HepG2 (cell line): ENCODE measurements around the gene TP73. TPM values are rescaled to one million over a fixed set of nuclear protein-coding genes. Genes with fewer than 3 reads are reported as not detected.
A peak's percentile ranks its signal among the peaks of the same experiment; 100 is the strongest.

Experiments
- ATAC-seq: fragments of 200-7000 bp; cut with Tn5 transposase; 3 replicates; pipeline ENCODE4 v1.9.1; 2020; ENCODE audit warnings: mild to moderate bottlenecking, moderate library complexity
- BruUV-seq: library from RNA; stranded (reverse); fragments of 400-500 nt; replicated peaks from 2 replicates; lab custom pipeline; 2021; lab: Mats Ljungman, UMichigan
- CTCF ChIA-PET: fragments of 300-600 bp; formaldehyde crosslinking; extraction: SDS; loops from one replicate; lab custom pipeline; 2021; ENCODE audit warnings: low total read pairs, inconsistent platforms, low intra/inter-chr PET ratio; lab: Yijun Ruan, JAX
- POLR2A ChIA-PET: fragments of 350-600 bp; sonication (Branson Sonifier 250); formaldehyde crosslinking; loops from one replicate; lab custom pipeline; 2020; ENCODE audit warnings: antibody characterized with exemption, inconsistent platforms; lab: Yijun Ruan, JAX
- DNase-seq: peaks from one replicate; pipeline ENCODE4 v3.0.0-alpha.2; 2015; ENCODE audit warnings: low spot score
- FAIRE-seq: peaks from 3 replicates; lab custom pipeline; 2011; peaks lifted over from hg19 to GRCh38; lab: Jason Lieb, UNC
- H2AFZ ChIP-seq: one replicate; pipeline ENCODE4 v1.6.1; 2011; ENCODE audit warnings: low read length, inconsistent platforms
- H3K27ac ChIP-seq: fragments of 300-600 bp; 3 replicates; pipeline ENCODE4 v1.8.0; 2011; ENCODE audit warnings: mixed run types, mild to moderate bottlenecking, mixed read lengths, low read length, inconsistent platforms; ENCODE audit not compliant: insufficient read depth; ENCODE audit errors: extremely low read length
- H3K27me3 ChIP-seq, 2 experiments: fragments of 200-600 bp in 1 of 2; 2 replicates in 1 of 2; 3 replicates in 1 of 2; pipeline versions ENCODE4 v1.6.0 to v1.8.0; 2011; ENCODE audit warnings: low read length in 2 of 2, mild to moderate bottlenecking in 2 of 2, moderate library complexity in 2 of 2, inconsistent platforms in 1 of 2; ENCODE audit not compliant: insufficient read depth in 2 of 2, control insufficient read depth in 1 of 2
- H3K36me3 ChIP-seq, 2 experiments: fragments of 200-600 bp in 1 of 2; replicated peaks in 1 of 2; 2 replicates in 1 of 2; 3 replicates in 1 of 2; pipeline versions ENCODE4 v1.5.1 to v1.8.0; 2011; ENCODE audit warnings: low read length in 2 of 2, inconsistent platforms in 1 of 2; ENCODE audit not compliant: insufficient read depth in 2 of 2, control insufficient read depth in 1 of 2
- H3K4me1 ChIP-seq: 2 replicates; pipeline ENCODE4 v1.5.1; 2012; ENCODE audit warnings: low read length, inconsistent platforms; ENCODE audit not compliant: insufficient read depth
- H3K4me2 ChIP-seq: 2 replicates; pipeline ENCODE4 v1.6.0; 2011; ENCODE audit warnings: low read depth, low read length, inconsistent platforms
- H3K4me3 ChIP-seq, 3 experiments: fragments of 200-600 bp in 1 of 3; sonication (generic), shearing (Covaris generic) in 1 of 3; replicated peaks in 1 of 3; 2 replicates each; pipeline ENCODE4 v1.5.1; 2011 to 2016; ENCODE audit warnings: low read length in 3 of 3, inconsistent platforms in 2 of 3, low read depth in 2 of 3, mild to moderate bottlenecking in 2 of 3, control low read depth in 1 of 3, mixed read lengths in 1 of 3; ENCODE audit not compliant: insufficient read depth in 1 of 3
- H3K79me2 ChIP-seq: one replicate; pipeline ENCODE4 v1.6.1; 2011; ENCODE audit warnings: low read length, inconsistent platforms; ENCODE audit not compliant: insufficient read depth
- H3K9ac ChIP-seq: 2 replicates; pipeline ENCODE4 v1.6.0; 2011; ENCODE audit warnings: mild to moderate bottlenecking, low read depth, low read length, inconsistent platforms; ENCODE audit not compliant: insufficient read depth
- H3K9me3 ChIP-seq: 2 replicates; pipeline ENCODE4 v1.5.1; 2012; ENCODE audit warnings: mild to moderate bottlenecking, low read length
- H4K20me1 ChIP-seq: 2 replicates; pipeline ENCODE4 v1.6.0; 2011; ENCODE audit warnings: inconsistent platforms, mild to moderate bottlenecking, low read length, moderate library complexity; ENCODE audit not compliant: insufficient read depth
- ELF4 ChIP-seq: sonication (generic); formaldehyde crosslinking; IDR thresholded peaks from 2 replicates; pipeline ENCODE4 v1.5.0; 2020; ENCODE audit warnings: missing genetic modification reagents, mild to moderate bottlenecking, moderate library complexity, borderline replicate concordance
- FOXK2 ChIP-seq: fragments of 450-650 bp; IDR thresholded peaks from 2 replicates; pipeline ENCODE4 v1.6.1; 2016
- MAFK ChIP-seq, 2 experiments: IDR thresholded peaks in 1 of 2; conservative IDR thresholded peaks in 1 of 2; 2 replicates each; pipeline ENCODE4 v1.6.1; 2011; ENCODE audit warnings: improper control_type of control experiment in 2 of 2, low read length in 2 of 2
- POLR2G ChIP-seq: fragments of 200-400 bp; formaldehyde crosslinking; IDR thresholded peaks from 2 replicates; pipeline ENCODE4 v1.6.1; 2018; ENCODE audit warnings: mild to moderate bottlenecking, low read depth, low read length, moderate library complexity
- TBX3 ChIP-seq: fragments of 450-650 bp; IDR thresholded peaks from 2 replicates; pipeline ENCODE4 v1.6.1; 2017; ENCODE audit warnings: antibody characterized with exemption, mild to moderate bottlenecking, inconsistent platforms, borderline replicate concordance
- ZBTB20 ChIP-seq: sonication (generic); formaldehyde crosslinking; IDR thresholded peaks from 2 replicates; pipeline ENCODE4 v1.8.1; 2023; ENCODE audit warnings: missing genetic modification reagents, low read depth, mild to moderate bottlenecking, borderline replicate concordance
- ZNF460 ChIP-seq: sonication (generic); formaldehyde crosslinking; IDR thresholded peaks from 2 replicates; pipeline ENCODE4 v1.5.1; 2020; ENCODE audit warnings: missing genetic modification reagents, mild to moderate bottlenecking, borderline replicate concordance
- ZNF775 ChIP-seq: sonication (generic); formaldehyde crosslinking; IDR thresholded peaks from 2 replicates; pipeline ENCODE4 v1.4.0; 2020; ENCODE audit warnings: missing genetic modification reagents, mild to moderate bottlenecking, moderate library complexity, borderline replicate concordance
- WGBS: methylation state at CpG from one replicate; pipeline ENCODE4 v1.1.6; 2017; ENCODE audit warnings: low lambda C conversion rate; 5-methylcytosine and 5-hydroxymethylcytosine counted together
- in situ Hi-C: cut with HindIII; loops from 2 replicates; pipeline ENCODE4 v1.10.0; 2017; ENCODE audit warnings: low pct_unique_long_range_greater_than_20kb; ENCODE audit not compliant: extremely low pct_ligation_motif_present
- intact Hi-C: fragments of 100-400 bp; cut with micrococcal nuclease; formaldehyde crosslinking; loops from one replicate; pipeline ENCODE4 v1.10.0; 2022; ENCODE audit not compliant: unreplicated experiment
- polyA plus RNA-seq, 8 experiments: library from polyadenylated mRNA; depleted of rRNA in 3 of 8; stranded (reverse) in 7 of 8; unstranded in 1 of 8; fragments of >200 nt; fragmentation: Illumina TruSeq in 4 of 8; extraction: Trizol in 4 of 8; gene quantifications; 2 replicates each; pipeline versions ENCODE4 v1.2.1 to v1.2.3, GENCODE V29; 2011 to 2016; ENCODE audit warnings: low read depth in 4 of 8, missing spikeins in 1 of 8, mixed read lengths in 1 of 8; ENCODE audit not compliant: insufficient read depth in 1 of 8
- total RNA-seq, 5 experiments: library from RNA; depleted of rRNA; stranded (reverse); fragments of >200 nt; fragmentation: Illumina TruSeq; extraction: Trizol; gene quantifications; 2 replicates each; pipeline ENCODE4 v1.2.3, GENCODE V29; 2016; ENCODE audit warnings: low read depth in 1 of 5
- TF ChIP-seq, protein P1 (sequence below): IDR thresholded peaks from 2 replicates; pipeline ENCODE4 v1.6.1; 2012; ENCODE audit warnings: low read length, improper control_type of control experiment
- TF ChIP-seq, protein P2 (sequence below): sonication (generic); formaldehyde crosslinking; IDR thresholded peaks from 2 replicates; pipeline ENCODE4 v1.4.0; 2020; ENCODE audit warnings: mild to moderate bottlenecking, low read depth, missing genetic modification reagents
- TF ChIP-seq, protein P3 (sequence below): sonication (generic); formaldehyde crosslinking; IDR thresholded peaks from 2 replicates; pipeline ENCODE4 v1.5.0; 2020; ENCODE audit warnings: mild to moderate bottlenecking, missing genetic modification reagents
- TF ChIP-seq, protein P4 (sequence below): sonication (generic); formaldehyde crosslinking; IDR thresholded peaks from 2 replicates; pipeline ENCODE4 v1.4.0; 2020; ENCODE audit warnings: missing genetic modification reagents, borderline replicate concordance

Gene TP73
- total and polyA plus RNA-seq, 2 of the 13 experiments (the other 11 are each of a cell fraction or from before 2014, with no cell fraction given) = 0.49 to 1.1 TPM

DNA sequence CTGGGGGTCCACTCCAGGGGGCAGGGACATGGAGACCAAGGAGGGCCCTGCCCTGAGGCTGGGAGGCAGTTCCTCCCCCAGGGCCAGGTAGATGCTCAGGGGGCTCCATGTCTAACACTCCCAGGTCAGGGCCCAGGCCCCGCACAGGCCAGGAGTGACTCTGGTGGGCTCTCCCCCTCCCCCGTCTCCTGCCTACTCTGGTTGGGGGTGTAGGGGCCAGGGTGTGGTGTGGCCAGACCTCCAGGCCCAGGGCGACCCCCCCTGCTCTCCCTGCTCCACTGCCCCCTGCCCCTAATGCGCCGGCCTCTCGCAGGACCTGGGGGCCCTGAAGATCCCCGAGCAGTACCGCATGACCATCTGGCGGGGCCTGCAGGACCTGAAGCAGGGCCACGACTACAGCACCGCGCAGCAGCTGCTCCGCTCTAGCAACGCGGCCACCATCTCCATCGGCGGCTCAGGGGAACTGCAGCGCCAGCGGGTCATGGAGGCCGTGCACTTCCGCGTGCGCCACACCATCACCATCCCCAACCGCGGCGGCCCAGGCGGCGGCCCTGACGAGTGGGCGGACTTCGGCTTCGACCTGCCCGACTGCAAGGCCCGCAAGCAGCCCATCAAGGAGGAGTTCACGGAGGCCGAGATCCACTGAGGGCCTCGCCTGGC, 80.2 kb downstream of the TP73 start:
- in situ Hi-C loops = no loop called here
- WGBS = 99% methylated on average over 14 of the region's 37 CpGs
- CTCF ChIA-PET = no interaction called here
- H3K4me3 ChIP-seq = peak overlapping the region in 1 of 3 experiments; percentile 43; a peak in 1 of 6 replicates
- no peaks in the 10 kb centered on the region for H3K79me2 ChIP-seq
- POLR2A ChIA-PET = interaction anchor here (0.9 kb wide), 1 partner anchor 39 kb away, joined by 3 read pairs; no protein-coding TSS in a partner anchor
- peak overlapping the region; percentile 69 for H3K27ac ChIP-seq
- intact Hi-C loops = no loop called here
- H3K27me3 ChIP-seq = no peaks in the 10 kb centered on the region
- peaks cover 3 to 18% of the 10 kb centered on the region in 2 experiments; a peak in 4 of 5 replicates for H3K36me3 ChIP-seq
- H2AFZ ChIP-seq = no peak overlapping the region
- peaks cover 35% of the 10 kb centered on the region for H3K4me1 ChIP-seq
- H4K20me1 ChIP-seq = no peaks in the 10 kb centered on the region
- H3K4me2 ChIP-seq = peak overlapping the region; percentile 26; the same call in 1 of the 2 replicates
- BruUV-seq = no TSS peak
- no peaks in the 10 kb centered on the region for H3K9me3 ChIP-seq
- H3K9ac ChIP-seq = peak overlapping the region; percentile 49; the same call in 1 of the 2 replicates
- no peak for DNase-seq
- FAIRE-seq = no peak
- no peak; the same call in 2 of the 3 replicates for ATAC-seq
- TF ChIP-seq TBX3 (no peak), ZNF460 (CRISPR knock-in tag) (no peak), ZNF775 (CRISPR knock-in tag) (no peak), POLR2G (no peak), FOXK2 (no peak), ELF4 (no peak), ZBTB20 (no peak), MAFK (conservative IDR thresholded peaks at IDR 0.05 in 1 of 2, IDR thresholded peaks at IDR 0.05 in 1 of 2; ENCODE audit: low read length in 2 of 2) (no peak)
- TF ChIP-seq, protein P1, sequence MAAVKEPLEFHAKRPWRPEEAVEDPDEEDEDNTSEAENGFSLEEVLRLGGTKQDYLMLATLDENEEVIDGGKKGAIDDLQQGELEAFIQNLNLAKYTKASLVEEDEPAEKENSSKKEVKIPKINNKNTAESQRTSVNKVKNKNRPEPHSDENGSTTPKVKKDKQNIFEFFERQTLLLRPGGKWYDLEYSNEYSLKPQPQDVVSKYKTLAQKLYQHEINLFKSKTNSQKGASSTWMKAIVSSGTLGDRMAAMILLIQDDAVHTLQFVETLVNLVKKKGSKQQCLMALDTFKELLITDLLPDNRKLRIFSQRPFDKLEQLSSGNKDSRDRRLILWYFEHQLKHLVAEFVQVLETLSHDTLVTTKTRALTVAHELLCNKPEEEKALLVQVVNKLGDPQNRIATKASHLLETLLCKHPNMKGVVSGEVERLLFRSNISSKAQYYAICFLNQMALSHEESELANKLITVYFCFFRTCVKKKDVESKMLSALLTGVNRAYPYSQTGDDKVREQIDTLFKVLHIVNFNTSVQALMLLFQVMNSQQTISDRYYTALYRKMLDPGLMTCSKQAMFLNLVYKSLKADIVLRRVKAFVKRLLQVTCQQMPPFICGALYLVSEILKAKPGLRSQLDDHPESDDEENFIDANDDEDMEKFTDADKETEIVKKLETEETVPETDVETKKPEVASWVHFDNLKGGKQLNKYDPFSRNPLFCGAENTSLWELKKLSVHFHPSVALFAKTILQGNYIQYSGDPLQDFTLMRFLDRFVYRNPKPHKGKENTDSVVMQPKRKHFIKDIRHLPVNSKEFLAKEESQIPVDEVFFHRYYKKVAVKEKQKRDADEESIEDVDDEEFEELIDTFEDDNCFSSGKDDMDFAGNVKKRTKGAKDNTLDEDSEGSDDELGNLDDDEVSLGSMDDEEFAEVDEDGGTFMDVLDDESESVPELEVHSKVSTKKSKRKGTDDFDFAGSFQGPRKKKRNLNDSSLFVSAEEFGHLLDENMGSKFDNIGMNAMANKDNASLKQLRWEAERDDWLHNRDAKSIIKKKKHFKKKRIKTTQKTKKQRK = no peak
- TF ChIP-seq, protein P2, sequence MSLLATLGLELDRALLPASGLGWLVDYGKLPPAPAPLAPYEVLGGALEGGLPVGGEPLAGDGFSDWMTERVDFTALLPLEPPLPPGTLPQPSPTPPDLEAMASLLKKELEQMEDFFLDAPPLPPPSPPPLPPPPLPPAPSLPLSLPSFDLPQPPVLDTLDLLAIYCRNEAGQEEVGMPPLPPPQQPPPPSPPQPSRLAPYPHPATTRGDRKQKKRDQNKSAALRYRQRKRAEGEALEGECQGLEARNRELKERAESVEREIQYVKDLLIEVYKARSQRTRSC = no peak
- TF ChIP-seq, protein P3, sequence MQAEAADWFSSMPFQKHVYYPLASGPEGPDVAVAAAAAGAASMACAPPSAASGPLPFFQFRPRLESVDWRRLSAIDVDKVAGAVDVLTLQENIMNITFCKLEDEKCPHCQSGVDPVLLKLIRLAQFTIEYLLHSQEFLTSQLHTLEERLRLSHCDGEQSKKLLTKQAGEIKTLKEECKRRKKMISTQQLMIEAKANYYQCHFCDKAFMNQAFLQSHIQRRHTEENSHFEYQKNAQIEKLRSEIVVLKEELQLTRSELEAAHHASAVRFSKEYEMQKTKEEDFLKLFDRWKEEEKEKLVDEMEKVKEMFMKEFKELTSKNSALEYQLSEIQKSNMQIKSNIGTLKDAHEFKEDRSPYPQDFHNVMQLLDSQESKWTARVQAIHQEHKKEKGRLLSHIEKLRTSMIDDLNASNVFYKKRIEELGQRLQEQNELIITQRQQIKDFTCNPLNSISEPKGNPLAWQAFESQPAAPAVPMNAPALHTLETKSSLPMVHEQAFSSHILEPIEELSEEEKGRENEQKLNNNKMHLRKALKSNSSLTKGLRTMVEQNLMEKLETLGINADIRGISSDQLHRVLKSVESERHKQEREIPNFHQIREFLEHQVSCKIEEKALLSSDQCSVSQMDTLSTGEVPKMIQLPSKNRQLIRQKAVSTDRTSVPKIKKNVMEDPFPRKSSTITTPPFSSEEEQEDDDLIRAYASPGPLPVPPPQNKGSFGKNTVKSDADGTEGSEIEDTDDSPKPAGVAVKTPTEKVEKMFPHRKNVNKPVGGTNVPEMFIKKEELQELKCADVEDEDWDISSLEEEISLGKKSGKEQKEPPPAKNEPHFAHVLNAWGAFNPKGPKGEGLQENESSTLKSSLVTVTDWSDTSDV (CRISPR knock-in tag) = no peak
- TF ChIP-seq, protein P4, sequence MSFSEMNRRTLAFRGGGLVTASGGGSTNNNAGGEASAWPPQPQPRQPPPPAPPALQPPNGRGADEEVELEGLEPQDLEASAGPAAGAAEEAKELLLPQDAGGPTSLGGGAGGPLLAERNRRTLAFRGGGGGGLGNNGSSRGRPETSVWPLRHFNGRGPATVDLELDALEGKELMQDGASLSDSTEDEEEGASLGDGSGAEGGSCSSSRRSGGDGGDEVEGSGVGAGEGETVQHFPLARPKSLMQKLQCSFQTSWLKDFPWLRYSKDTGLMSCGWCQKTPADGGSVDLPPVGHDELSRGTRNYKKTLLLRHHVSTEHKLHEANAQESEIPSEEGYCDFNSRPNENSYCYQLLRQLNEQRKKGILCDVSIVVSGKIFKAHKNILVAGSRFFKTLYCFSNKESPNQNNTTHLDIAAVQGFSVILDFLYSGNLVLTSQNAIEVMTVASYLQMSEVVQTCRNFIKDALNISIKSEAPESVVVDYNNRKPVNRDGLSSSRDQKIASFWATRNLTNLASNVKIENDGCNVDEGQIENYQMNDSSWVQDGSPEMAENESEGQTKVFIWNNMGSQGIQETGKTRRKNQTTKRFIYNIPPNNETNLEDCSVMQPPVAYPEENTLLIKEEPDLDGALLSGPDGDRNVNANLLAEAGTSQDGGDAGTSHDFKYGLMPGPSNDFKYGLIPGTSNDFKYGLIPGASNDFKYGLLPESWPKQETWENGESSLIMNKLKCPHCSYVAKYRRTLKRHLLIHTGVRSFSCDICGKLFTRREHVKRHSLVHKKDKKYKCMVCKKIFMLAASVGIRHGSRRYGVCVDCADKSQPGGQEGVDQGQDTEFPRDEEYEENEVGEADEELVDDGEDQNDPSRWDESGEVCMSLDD (CRISPR knock-in tag) = no peak
